Neural cell (in vitro differentiated cells): Measurements from ENCODE around the gene SIGLEC6. TPM values are rescaled to one million over a fixed set of nuclear protein-coding genes. Genes with fewer than 3 reads are reported as not detected.

Experiments used
- H2AFZ ChIP-seq: fragments of 200-600, 300-800 bp; sonication (generic), shearing (Covaris generic); 2 replicates; pipeline ENCODE4 v1.6.0; 2014; ENCODE audit warnings: low read depth, mild to moderate bottlenecking, antibody characterized with exemption, low read length, moderate library complexity
- H3F3A ChIP-seq: fragments of 200-600 bp; shearing (Covaris generic); 2 replicates; pipeline ENCODE4 v1.6.1; 2016; ENCODE audit warnings: mild to moderate bottlenecking, moderate library complexity, mixed read lengths, antibody characterized with exemption, low read length; ENCODE audit not compliant: insufficient read depth, poor library complexity, severe bottlenecking
- H3K27ac ChIP-seq: fragments of 200-600, 300-800 bp; sonication (generic), shearing (Covaris generic); 2 replicates; pipeline ENCODE4 v1.5.1; 2014; ENCODE audit warnings: mild to moderate bottlenecking, low read length, moderate library complexity
- H3K27me3 ChIP-seq: fragments of 300-800, 200-600 bp; sonication (generic), shearing (Covaris generic); 2 replicates; pipeline ENCODE4 v1.6.0; 2014; ENCODE audit warnings: mild to moderate bottlenecking, low read depth, low read length, moderate library complexity; ENCODE audit not compliant: insufficient read depth
- H3K36me3 ChIP-seq: fragments of 300-800, 200-600 bp; sonication (generic), shearing (Covaris generic); 2 replicates; pipeline ENCODE4 v1.5.1; 2014; ENCODE audit warnings: mild to moderate bottlenecking, antibody characterized with exemption, low read length, moderate library complexity; ENCODE audit not compliant: insufficient read depth
- H3K4me2 ChIP-seq: fragments of 300-800, 200-600 bp; sonication (generic), shearing (Covaris generic); 2 replicates; pipeline ENCODE4 v1.6.0; 2014; ENCODE audit warnings: mild to moderate bottlenecking, low read length
- H3K4me3 ChIP-seq: fragments of 300-800, 200-600 bp; sonication (generic), shearing (Covaris generic); 2 replicates; pipeline ENCODE4 v1.5.1; 2014; ENCODE audit warnings: mild to moderate bottlenecking, low read length, moderate library complexity
- H3K79me2 ChIP-seq: fragments of 200-600 bp; shearing (Covaris generic); replicated peaks from 2 replicates; pipeline ENCODE4 v1.6.0; 2014; ENCODE audit warnings: mild to moderate bottlenecking, low read length, moderate library complexity; ENCODE audit not compliant: insufficient read depth
- H3K9ac ChIP-seq: fragments of 300-800, 200-600 bp; sonication (generic), shearing (Covaris generic); 2 replicates; pipeline ENCODE4 v1.6.1; 2016; ENCODE audit warnings: mild to moderate bottlenecking, low read length, mixed read lengths
- H3K9me2 ChIP-seq: fragments of 200-600 bp; shearing (Covaris generic); 2 replicates; pipeline ENCODE4 v1.6.1; 2016; ENCODE audit warnings: mild to moderate bottlenecking, low read length, mixed read lengths; ENCODE audit not compliant: insufficient read depth
- H3K9me3 ChIP-seq: fragments of 200-600, 300-800 bp; sonication (generic), shearing (Covaris generic); 2 replicates; pipeline ENCODE4 v1.6.1; 2016; ENCODE audit warnings: mild to moderate bottlenecking, mixed run types, low read length, moderate library complexity, mixed read lengths
- H4K20me1 ChIP-seq: fragments of 200-600 bp; shearing (Covaris generic); 2 replicates; pipeline ENCODE4 v1.6.1; 2016; ENCODE audit warnings: mild to moderate bottlenecking, mixed run types; ENCODE audit not compliant: insufficient read depth
- EP300 ChIP-seq: fragments of 450-650 bp; conservative IDR thresholded peaks from 2 replicates; pipeline ENCODE4 v1.6.1; 2014; ENCODE audit warnings: antibody characterized with exemption, mild to moderate bottlenecking, moderate library complexity; ENCODE audit not compliant: poor library complexity, severe bottlenecking
- EZH2 ChIP-seq: fragments of 200-600, 300-800 bp; shearing (Covaris generic), sonication (generic); IDR thresholded peaks from 2 replicates; pipeline ENCODE4 v1.6.1; 2014; ENCODE audit warnings: antibody characterized with exemption, low read length, borderline replicate concordance, mild to moderate bottlenecking; ENCODE audit not compliant: insufficient read depth, poor library complexity, severe bottlenecking
- MXI1 ChIP-seq: fragments of 450-650 bp; conservative IDR thresholded peaks from 2 replicates; pipeline ENCODE4 v1.6.1; 2014; ENCODE audit warnings: antibody characterized with exemption, mild to moderate bottlenecking; ENCODE audit not compliant: poor library complexity, severe bottlenecking
- POLR2AphosphoS5 ChIP-seq: IDR thresholded peaks from 2 replicates; pipeline ENCODE4 v1.6.1; 2012
- RAD21 ChIP-seq: fragments of 450-650 bp; conservative IDR thresholded peaks from 2 replicates; pipeline ENCODE4 v1.6.1; 2014; ENCODE audit warnings: antibody characterized with exemption, mild to moderate bottlenecking, moderate library complexity
- REST ChIP-seq: IDR thresholded peaks from 2 replicates; pipeline ENCODE4 v1.6.1; 2012; ENCODE audit warnings: borderline replicate concordance
- SMC3 ChIP-seq: fragments of 450-650 bp; conservative IDR thresholded peaks from 2 replicates; pipeline ENCODE4 v1.6.1; 2014; ENCODE audit warnings: antibody characterized with exemption, mild to moderate bottlenecking, moderate library complexity; ENCODE audit not compliant: poor library complexity
- TAF1 ChIP-seq: IDR thresholded peaks from 2 replicates; pipeline ENCODE4 v1.6.1; 2012; ENCODE audit warnings: low read depth
- polyA plus RNA-seq: library from polyadenylated mRNA; depleted of rRNA; stranded (reverse); fragments of >200 nt; gene quantifications from 2 replicates; pipeline ENCODE4 v1.2.3, GENCODE V29; 2014
- TF ChIP-seq, protein P1 (sequence below): fragments of 450-650 bp; IDR thresholded peaks from 2 replicates; pipeline ENCODE4 v1.5.1; 2014; ENCODE audit warnings: antibody characterized with exemption, mild to moderate bottlenecking, moderate library complexity; ENCODE audit not compliant: poor library complexity, severe bottlenecking

SIGLEC6 gene
- polyA plus RNA-seq, 1 donor from 2014 or later = not detected

- no peaks in the 10 kb centered on the region for H3K79me2 ChIP-seq
- H3K4me2 ChIP-seq = no peak overlapping the region
- no peak overlapping the region for H3K4me3 ChIP-seq
- no peaks in the 10 kb centered on the region for H3K36me3 ChIP-seq
- no peak overlapping the region for H2AFZ ChIP-seq
- H3K27ac ChIP-seq = no peak overlapping the region
- TF ChIP-seq EZH2 (no peak), MXI1 (no peak), EP300 (no peak), POLR2AphosphoS5 (no peak), SMC3 (no peak), REST (no peak), TAF1 (no peak), RAD21 (no peak)
- TF ChIP-seq, protein P1, sequence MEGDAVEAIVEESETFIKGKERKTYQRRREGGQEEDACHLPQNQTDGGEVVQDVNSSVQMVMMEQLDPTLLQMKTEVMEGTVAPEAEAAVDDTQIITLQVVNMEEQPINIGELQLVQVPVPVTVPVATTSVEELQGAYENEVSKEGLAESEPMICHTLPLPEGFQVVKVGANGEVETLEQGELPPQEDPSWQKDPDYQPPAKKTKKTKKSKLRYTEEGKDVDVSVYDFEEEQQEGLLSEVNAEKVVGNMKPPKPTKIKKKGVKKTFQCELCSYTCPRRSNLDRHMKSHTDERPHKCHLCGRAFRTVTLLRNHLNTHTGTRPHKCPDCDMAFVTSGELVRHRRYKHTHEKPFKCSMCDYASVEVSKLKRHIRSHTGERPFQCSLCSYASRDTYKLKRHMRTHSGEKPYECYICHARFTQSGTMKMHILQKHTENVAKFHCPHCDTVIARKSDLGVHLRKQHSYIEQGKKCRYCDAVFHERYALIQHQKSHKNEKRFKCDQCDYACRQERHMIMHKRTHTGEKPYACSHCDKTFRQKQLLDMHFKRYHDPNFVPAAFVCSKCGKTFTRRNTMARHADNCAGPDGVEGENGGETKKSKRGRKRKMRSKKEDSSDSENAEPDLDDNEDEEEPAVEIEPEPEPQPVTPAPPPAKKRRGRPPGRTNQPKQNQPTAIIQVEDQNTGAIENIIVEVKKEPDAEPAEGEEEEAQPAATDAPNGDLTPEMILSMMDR = no peak
- H3K9ac ChIP-seq = no peak overlapping the region
- H3K9me3 ChIP-seq = no peaks in the 10 kb centered on the region
- H3K27me3 ChIP-seq = no peaks in the 10 kb centered on the region
- H3K9me2 ChIP-seq = no peaks in the 10 kb centered on the region
- no peaks in the 10 kb centered on the region for H3F3A ChIP-seq
- no peaks in the 10 kb centered on the region for H4K20me1 ChIP-seq
Measured at GRCh38 chr19:51489113-51489512, 42.4 kb downstream of the SIGLEC6 start.

DNA sequence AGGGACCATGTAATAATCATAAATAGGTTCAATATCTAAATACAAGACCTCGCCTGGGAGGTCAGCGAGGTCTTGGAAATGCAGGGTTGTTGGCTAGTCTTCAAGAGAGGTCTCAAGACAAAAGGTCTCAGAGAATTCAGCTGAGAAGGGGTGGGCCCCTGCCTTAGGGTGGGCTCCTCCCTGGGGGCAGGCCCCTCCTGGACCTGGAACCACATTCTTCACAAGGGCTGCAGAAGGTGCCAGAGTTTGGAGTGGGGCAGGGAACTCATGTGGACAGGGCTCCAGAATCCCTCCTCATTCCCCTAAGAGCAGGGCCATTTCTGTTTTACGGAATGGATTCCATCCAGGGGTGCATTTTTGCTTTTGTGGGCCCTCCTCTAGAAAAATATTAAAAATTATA lies 43.0 kb downstream of the SIGLEC6 start:
- no peak overlapping the region for H3K4me2 ChIP-seq
- H3K4me3 ChIP-seq = no peak overlapping the region
- H3F3A ChIP-seq = no peaks in the 10 kb centered on the region
- no peak overlapping the region for H2AFZ ChIP-seq
- H3K79me2 ChIP-seq = no peaks in the 10 kb centered on the region
- H3K9ac ChIP-seq = no peak overlapping the region
- TF ChIP-seq EZH2 = no peak
- no peak for TF ChIP-seq TAF1
- H3K27me3 ChIP-seq = no peaks in the 10 kb centered on the region
- no peaks in the 10 kb centered on the region for H3K9me3 ChIP-seq
- no peaks in the 10 kb centered on the region for H3K36me3 ChIP-seq
- no peaks in the 10 kb centered on the region for H3K9me2 ChIP-seq
- no peaks in the 10 kb centered on the region for H4K20me1 ChIP-seq
- no peak overlapping the region for H3K27ac ChIP-seq

DNA sequence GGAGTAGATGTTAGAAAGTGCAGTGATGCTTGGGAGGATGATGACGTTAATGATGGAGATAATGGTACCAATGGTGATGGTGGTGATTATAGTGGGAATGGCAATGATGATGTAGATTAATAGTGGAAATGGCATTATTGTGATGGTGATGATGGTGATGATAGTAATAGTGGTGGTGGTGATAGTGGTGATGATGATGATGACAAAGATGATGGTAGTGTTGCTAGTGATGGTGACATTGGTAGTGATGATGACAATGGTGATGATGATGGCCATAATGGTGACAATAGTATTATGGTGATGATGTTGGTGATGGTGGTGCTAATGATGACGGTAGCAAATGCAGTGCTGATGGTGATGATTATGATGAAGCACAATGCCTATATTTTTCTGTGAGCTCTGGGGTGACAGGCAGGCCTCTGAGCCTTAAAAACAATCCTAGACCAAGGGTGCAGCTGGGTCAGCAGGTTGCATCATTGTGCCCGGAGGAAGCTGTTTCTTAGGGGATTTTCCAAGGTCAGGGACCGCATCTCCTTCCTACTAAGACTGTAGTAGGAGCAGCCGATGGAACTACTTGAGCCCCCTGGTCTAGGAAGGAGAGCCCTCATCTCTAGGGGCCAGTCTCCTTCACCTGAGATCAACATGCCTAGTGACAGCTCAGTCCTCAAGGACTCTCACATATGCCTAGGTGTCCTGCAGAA lies 45.4 kb downstream of the SIGLEC6 start:
- Histone ChIP-seq H3K79me2 (no peaks in the 10 kb centered on the region), H3K36me3 (no peaks in the 10 kb centered on the region), H3K27ac (no peak overlapping the region), H3K4me2 (no peak overlapping the region), H3K9me2 (no peaks in the 10 kb centered on the region), H3K4me3 (no peak overlapping the region), H2AFZ (no peak overlapping the region), H3K9ac (no peak overlapping the region), H3K9me3 (no peaks in the 10 kb centered on the region), H3F3A (no peaks in the 10 kb centered on the region), H3K27me3 (no peaks in the 10 kb centered on the region), H4K20me1 (no peaks in the 10 kb centered on the region)
- TF ChIP-seq EZH2 (no peak), RAD21 (no peak), POLR2AphosphoS5 (no peak), SMC3 (no peak), MXI1 (no peak), EP300 (no peak), TAF1 (no peak), REST (no peak)
- TF ChIP-seq, protein P1 = no peak
